Gastrocnemius medialis (tissue), 4 donors: ENCODE results near the gene CD82.

Source experiments
- CTCF ChIP-seq, 5 experiments: fragments of 450-650 bp in 3 of 5; fragments of 200-600 bp in 2 of 5; sonication (generic) in 2 of 5; IDR thresholded peaks in 4 of 5; conservative IDR thresholded peaks in 1 of 5; 1 replicate in 4 of 5; 2 replicates in 1 of 5; pipeline ENCODE4 v1.5.1; 2016 to 2019; ENCODE audit warnings: antibody characterized with exemption in 5 of 5, mild to moderate bottlenecking in 3 of 5, moderate library complexity in 3 of 5
- POLR2A ChIP-seq, 2 donors: fragments of 450-650 bp; IDR thresholded peaks; one replicate each; pipeline ENCODE4 v1.6.1; 2017; ENCODE audit warnings: antibody characterized with exemption in 2 of 2, mild to moderate bottlenecking in 2 of 2, moderate library complexity in 2 of 2

GRCh38 chr11:44624761-44625221, 59.3 kb downstream of the CD82 start:
- TF ChIP-seq CTCF (IDR thresholded peaks at IDR 0.05 in 4 of 5, conservative IDR thresholded peaks at IDR 0.05 in 1 of 5) (no peak), POLR2A (IDR thresholded peaks at IDR 0.05) (no peak)
